HEK293 (cell line): ENCODE results near the gene NOMO2.

ENCODE experiments used
- TCF7L2 ChIP-seq: IDR thresholded peaks from 2 replicates; pipeline ENCODE4 v1.6.1; 2011; ENCODE audit warnings: low read depth, mild to moderate bottlenecking, inconsistent platforms, low read length, moderate library complexity, borderline replicate concordance
- ZNF549 ChIP-seq: fragments of 450-650 bp; IDR thresholded peaks from 2 replicates; pipeline ENCODE4 v1.5.1; 2018; ENCODE audit warnings: missing biosample characterization, missing genetic modification characterization, mild to moderate bottlenecking, inconsistent platforms, moderate library complexity
- ZNF664 ChIP-seq: fragments of 450-650 bp; formaldehyde crosslinking; IDR thresholded peaks from 2 replicates; pipeline ENCODE4 v1.5.1; 2016; ENCODE audit warnings: missing biosample characterization, missing genetic modification characterization
- TF ChIP-seq, protein P1 (sequence below): fragments of 450-650 bp; formaldehyde crosslinking; IDR thresholded peaks from 2 replicates; pipeline ENCODE4 v1.5.1; 2016; ENCODE audit warnings: missing biosample characterization, missing genetic modification characterization
- TF ChIP-seq, protein P2 (sequence below): fragments of 450-650 bp; formaldehyde crosslinking; IDR thresholded peaks from 2 replicates; pipeline ENCODE4 v1.5.1; 2016; ENCODE audit warnings: missing biosample characterization, missing genetic modification characterization
- TF ChIP-seq, protein P3 (sequence below): sonication (generic); formaldehyde crosslinking; IDR thresholded peaks from 2 replicates; pipeline ENCODE4 v1.8.1; 2022; ENCODE audit warnings: mild to moderate bottlenecking, moderate library complexity, missing genetic modification reagents

DNA sequence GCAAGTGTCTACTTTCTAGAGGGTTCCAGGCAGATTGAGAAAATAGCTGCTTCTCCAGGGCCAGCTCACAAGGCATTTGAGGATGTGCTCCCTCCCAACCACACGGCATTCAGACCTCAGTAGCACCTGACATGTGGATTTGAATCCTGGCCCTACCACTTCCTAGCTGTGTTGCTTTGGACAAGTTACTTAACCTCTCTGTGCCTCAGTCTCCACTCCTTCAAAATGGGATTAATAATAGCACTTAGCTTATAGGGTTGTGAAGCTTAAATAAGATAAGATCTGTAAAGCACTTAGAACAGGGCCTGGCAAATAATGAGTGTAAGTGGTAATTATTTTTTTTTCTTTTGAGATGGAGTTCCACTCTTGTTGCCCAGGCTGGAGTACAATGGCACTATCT, 21.0 kb upstream of the NOMO2 start:
- TF ChIP-seq, protein P1, sequence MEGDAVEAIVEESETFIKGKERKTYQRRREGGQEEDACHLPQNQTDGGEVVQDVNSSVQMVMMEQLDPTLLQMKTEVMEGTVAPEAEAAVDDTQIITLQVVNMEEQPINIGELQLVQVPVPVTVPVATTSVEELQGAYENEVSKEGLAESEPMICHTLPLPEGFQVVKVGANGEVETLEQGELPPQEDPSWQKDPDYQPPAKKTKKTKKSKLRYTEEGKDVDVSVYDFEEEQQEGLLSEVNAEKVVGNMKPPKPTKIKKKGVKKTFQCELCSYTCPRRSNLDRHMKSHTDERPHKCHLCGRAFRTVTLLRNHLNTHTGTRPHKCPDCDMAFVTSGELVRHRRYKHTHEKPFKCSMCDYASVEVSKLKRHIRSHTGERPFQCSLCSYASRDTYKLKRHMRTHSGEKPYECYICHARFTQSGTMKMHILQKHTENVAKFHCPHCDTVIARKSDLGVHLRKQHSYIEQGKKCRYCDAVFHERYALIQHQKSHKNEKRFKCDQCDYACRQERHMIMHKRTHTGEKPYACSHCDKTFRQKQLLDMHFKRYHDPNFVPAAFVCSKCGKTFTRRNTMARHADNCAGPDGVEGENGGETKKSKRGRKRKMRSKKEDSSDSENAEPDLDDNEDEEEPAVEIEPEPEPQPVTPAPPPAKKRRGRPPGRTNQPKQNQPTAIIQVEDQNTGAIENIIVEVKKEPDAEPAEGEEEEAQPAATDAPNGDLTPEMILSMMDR (tag by site-specific recombination), result no peak
- no peak for TF ChIP-seq ZNF664
- TF ChIP-seq ZNF549 (tag by site-specific recombination), result no peak
- TF ChIP-seq TCF7L2, result no peak
- TF ChIP-seq, protein P2, sequence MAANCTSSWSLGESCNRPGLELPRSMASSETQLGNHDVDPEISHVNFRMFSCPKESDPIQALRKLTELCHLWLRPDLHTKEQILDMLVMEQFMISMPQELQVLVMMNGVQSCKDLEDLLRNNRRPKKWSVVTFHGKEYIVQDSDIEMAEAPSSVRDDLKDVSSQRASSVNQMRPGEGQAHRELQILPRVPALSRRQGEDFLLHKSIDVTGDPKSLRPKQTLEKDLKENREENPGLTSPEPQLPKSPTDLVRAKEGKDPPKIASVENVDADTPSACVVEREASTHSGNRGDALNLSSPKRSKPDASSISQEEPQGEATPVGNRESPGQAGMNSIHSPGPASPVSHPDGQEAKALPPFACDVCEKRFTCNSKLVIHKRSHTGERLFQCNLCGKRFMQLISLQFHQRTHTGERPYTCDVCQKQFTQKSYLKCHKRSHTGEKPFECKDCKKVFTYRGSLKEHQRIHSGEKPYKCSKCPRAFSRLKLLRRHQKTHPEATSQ (tag by site-specific recombination), result no peak
- TF ChIP-seq, protein P3, sequence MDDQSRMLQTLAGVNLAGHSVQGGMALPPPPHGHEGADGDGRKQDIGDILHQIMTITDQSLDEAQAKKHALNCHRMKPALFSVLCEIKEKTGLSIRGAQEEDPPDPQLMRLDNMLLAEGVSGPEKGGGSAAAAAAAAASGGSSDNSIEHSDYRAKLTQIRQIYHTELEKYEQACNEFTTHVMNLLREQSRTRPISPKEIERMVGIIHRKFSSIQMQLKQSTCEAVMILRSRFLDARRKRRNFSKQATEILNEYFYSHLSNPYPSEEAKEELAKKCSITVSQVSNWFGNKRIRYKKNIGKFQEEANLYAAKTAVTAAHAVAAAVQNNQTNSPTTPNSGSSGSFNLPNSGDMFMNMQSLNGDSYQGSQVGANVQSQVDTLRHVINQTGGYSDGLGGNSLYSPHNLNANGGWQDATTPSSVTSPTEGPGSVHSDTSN (CRISPR knock-in tag), result no peak
